Measurements from ENCODE around the gene EML4. TPM values are rescaled to one million over a fixed set of nuclear protein-coding genes. Genes with fewer than 3 reads are reported as not detected.

Gene EML4
- total and polyA plus RNA-seq, 9 of the 15 experiments (the other 6 are each of a cell fraction or from before 2014, with no cell fraction given), result 14.7 to 48.3 (median 36.5) TPM

DNA sequence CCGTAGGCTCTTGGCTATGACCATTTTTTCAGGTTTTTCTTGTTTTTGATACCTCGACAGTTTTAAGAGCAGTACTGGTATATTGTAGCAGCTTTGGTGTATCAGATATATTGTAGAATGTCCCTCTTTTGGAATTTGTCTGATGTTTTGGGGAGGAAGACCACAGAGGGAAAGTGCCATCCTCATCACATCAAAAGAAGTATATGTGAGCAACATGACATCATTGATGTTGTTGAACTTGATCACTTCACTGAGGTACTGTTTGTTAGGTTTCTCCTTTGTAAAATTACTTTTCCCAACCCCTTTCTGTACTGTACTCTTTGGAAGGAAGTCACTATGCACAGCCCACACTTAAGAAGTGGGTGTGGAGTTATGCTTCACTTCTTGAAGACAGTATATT is 41.0 kb downstream of the EML4 start:
- H3K4me1 ChIP-seq (replicated peaks in 1 of 2; ENCODE audit: control insufficient read depth in 2 of 2, insufficient read depth in 2 of 2, low read length in 2 of 2), result no peaks in the 10 kb centered on the region; a peak in 1 of 5 replicates
- no peak overlapping the region for H3K4me3 ChIP-seq
- peaks cover 3% of the 10 kb centered on the region; the same call in 1 of the 3 replicates for H3K36me3 ChIP-seq (ENCODE audit: control insufficient read depth, insufficient read depth, low read length)
- intact Hi-C loops (cut with micrococcal nuclease) (no loop called here), in situ Hi-C loops (cut with MboI) (loop anchor here (25.0 kb wide), 1 partner anchor 348 kb away; no protein-coding TSS in a partner anchor)
- H3K27ac ChIP-seq (ENCODE audit: extremely low read depth, low read depth, low read length), result no peak overlapping the region
- no peaks in the 10 kb centered on the region for H3K9me1 ChIP-seq (ENCODE audit: control insufficient read depth, insufficient read depth, low read length)
- FAIRE-seq (no peak), DNase-seq (ENCODE audit: extremely low read depth in 1 of 4, low spot score in 3 of 4) (no peak), ATAC-seq (no peak)
- H3K9me3 ChIP-seq (replicated peaks; ENCODE audit: control insufficient read depth, insufficient read depth, low read depth, low read length), result no peaks in the 10 kb centered on the region
- TF ChIP-seq ZNF316 (IDR thresholded peaks at IDR 0.05), result 0 out of 2 replicates have a peak, but pooled peaks have one; percentile 3
- TF ChIP-seq STAT5A (IDR thresholded peaks at IDR 0.05; ENCODE audit: borderline replicate concordance, low read length), result no peak
- no peak overlapping the region for H2AFZ ChIP-seq (ENCODE audit: low read depth, low read length)
- BruUV-seq (replicated peaks), result no TSS peak
- H3K9ac ChIP-seq (ENCODE audit: insufficient read depth in 1 of 2, low read depth in 2 of 2, low read length in 2 of 2), result no peak overlapping the region
- peaks cover 15% of the 10 kb centered on the region; the same call in 2 of the 3 replicates for H3K79me2 ChIP-seq (ENCODE audit: control insufficient read depth, insufficient read depth, low read length)
- H4K20me1 ChIP-seq (replicated peaks; ENCODE audit: control insufficient read depth, insufficient read depth, low read length), result no peaks in the 10 kb centered on the region; the same call in 1 of the 2 replicates
- WGBS (ENCODE audit: insufficient coverage, low coverage, missing lambda C conversion rate), result 85% methylated on average over 2 of the region's 2 CpGs
- POLR2A ChIA-PET, result no interaction called here
- no peaks in the 10 kb centered on the region for H3K27me3 ChIP-seq (ENCODE audit: control insufficient read depth in 2 of 2, insufficient read depth in 2 of 2, low read length in 2 of 2)
- CTCF ChIA-PET (ENCODE audit: low intra/inter-chr PET ratio), result no interaction called here
- H3K4me2 ChIP-seq (ENCODE audit: insufficient read depth, low read length), result no peak overlapping the region

- TF ChIP-seq GATAD2B (IDR thresholded peaks at IDR 0.05; ENCODE audit: borderline replicate concordance) (no peak), EP300 (IDR thresholded peaks at IDR 0.05; ENCODE audit: low read length) (no peak), ZNF24 (IDR thresholded peaks at IDR 0.05) (no peak), PRMT5 (CRISPR knock-in tag; IDR thresholded peaks at IDR 0.05) (no peak), RBM25 (IDR thresholded peaks at IDR 0.05; ENCODE audit: low read depth, low read length, severe bottlenecking) (no peak), KLF10 (CRISPR knock-in tag; IDR thresholded peaks at IDR 0.05) (no peak), USF1 (CRISPR knock-in tag; IDR thresholded peaks at IDR 0.05) (no peak), MIER1 (IDR thresholded peaks at IDR 0.05; ENCODE audit: low read depth) (no peak)
- Histone ChIP-seq H3K4me2 (ENCODE audit: insufficient read depth, low read length) (no peak overlapping the region), H3K36me3 (ENCODE audit: control insufficient read depth, insufficient read depth, low read length) (peaks cover 3% of the 10 kb centered on the region; the same call in 1 of the 3 replicates), H3K79me2 (ENCODE audit: control insufficient read depth, insufficient read depth, low read length) (peaks cover 13% of the 10 kb centered on the region; the same call in 2 of the 3 replicates), H3K4me3 (no peak overlapping the region), H3K9ac (ENCODE audit: insufficient read depth in 1 of 2, low read depth in 2 of 2, low read length in 2 of 2) (no peak overlapping the region), H3K4me1 (replicated peaks in 1 of 2; ENCODE audit: control insufficient read depth in 2 of 2, insufficient read depth in 2 of 2, low read length in 2 of 2) (no peaks in the 10 kb centered on the region; a peak in 1 of 5 replicates), H4K20me1 (replicated peaks; ENCODE audit: control insufficient read depth, insufficient read depth, low read length) (no peaks in the 10 kb centered on the region), H3K27ac (ENCODE audit: extremely low read depth, low read depth, low read length) (no peak overlapping the region), H3K9me1 (ENCODE audit: control insufficient read depth, insufficient read depth, low read length) (no peaks in the 10 kb centered on the region), H2AFZ (ENCODE audit: low read depth, low read length) (no peak overlapping the region), H3K27me3 (ENCODE audit: control insufficient read depth in 2 of 2, insufficient read depth in 2 of 2, low read length in 2 of 2) (no peaks in the 10 kb centered on the region), H3K9me3 (replicated peaks; ENCODE audit: control insufficient read depth, insufficient read depth, low read depth, low read length) (no peaks in the 10 kb centered on the region)
- WGBS (ENCODE audit: insufficient coverage, low coverage, missing lambda C conversion rate), result 78% methylated on average over 5 of the region's 5 CpGs
- BruUV-seq (replicated peaks), result no TSS peak
- DNase-seq (ENCODE audit: extremely low read depth in 1 of 4, low spot score in 3 of 4), result no peak
- ChIA-PET CTCF (ENCODE audit: low intra/inter-chr PET ratio) (no interaction called here), POLR2A (no interaction called here)
- ATAC-seq, result no peak
- intact Hi-C loops (cut with micrococcal nuclease), result no loop called here
- in situ Hi-C loops (cut with MboI), result loop anchor here (25.0 kb wide), 1 partner anchor 349 kb away; no protein-coding TSS in a partner anchor
- FAIRE-seq, result no peak
Observed at GRCh38 chr2:42211291-42211690, 42.1 kb downstream of the EML4 start.
